Activated T-helper 1 cell treated with anti-CD3 and anti-CD28 coated beads, Interleukin-12 subunit alpha, Interleukin-12 subunit beta, Interleukin-2, Interleukin-4 antibody, amounts not matched to agents 30 ng/mL and 10 ng/mL and 1 ng/mL, durations not matched to agents 14 hours and 24 hours and 36 hours (primary cell): ENCODE measurements around the gene NEMP2. TPM values are rescaled to one million over a fixed set of nuclear protein-coding genes. Genes with fewer than 3 reads are reported as not detected.

ENCODE experiments used
- DNase-seq: peaks from one replicate; pipeline ENCODE4 v3.0.0; 2021; ENCODE audit warnings: low spot score
- H3K27ac Mint-ChIP-seq: one replicate; pipeline ENCODE4 v1.8.0; 2021; ENCODE audit warnings: mild to moderate bottlenecking, mixed read lengths
- H3K27me3 Mint-ChIP-seq: one replicate; pipeline ENCODE4 v1.8.0; 2022; ENCODE audit warnings: mild to moderate bottlenecking, moderate library complexity, mixed read lengths; ENCODE audit not compliant: insufficient read depth
- H3K36me3 Mint-ChIP-seq: one replicate; pipeline ENCODE4 v1.8.0; 2021; ENCODE audit warnings: low read depth, mixed read lengths
- H3K4me1 Mint-ChIP-seq: one replicate; pipeline ENCODE4 v1.8.0; 2021; ENCODE audit warnings: low read depth, mixed read lengths
- H3K4me3 Mint-ChIP-seq: one replicate; pipeline ENCODE4 v1.8.0; 2021; ENCODE audit warnings: mild to moderate bottlenecking, moderate library complexity, mixed read lengths
- H3K9me3 Mint-ChIP-seq: one replicate; pipeline ENCODE4 v1.8.0; 2021; ENCODE audit warnings: mixed read lengths
- intact Hi-C: fragments of 100-400 bp; cut with micrococcal nuclease; formaldehyde crosslinking; loops from one replicate; pipeline ENCODE4 v1.15.1; 2024
- total RNA-seq: library from RNA; stranded (reverse); gene quantifications from 2 replicates; pipeline ENCODE4 v1.2.3, GENCODE V29; 2022

The NEMP2 gene
- total RNA-seq, 1 donor from 2014 or later = 13.6 TPM

- intact Hi-C loops = no loop called here
- Mint-ChIP-seq H3K4me1 (peaks cover 35% of the 10 kb centered on the region), H3K36me3 (peaks cover 78% of the 10 kb centered on the region), H3K9me3 (peaks cover 27% of the 10 kb centered on the region), H3K27me3 (no peaks in the 10 kb centered on the region), H3K27ac (no peak overlapping the region), H3K4me3 (no peak overlapping the region)
- no peak for DNase-seq
These were observed 41.4 kb downstream of the NEMP2 start for GRCh38 chr2:190493095-190493494.

GRCh38 chr2:190490502-190490901, 44.0 kb downstream of the NEMP2 start:
- intact Hi-C loops = no loop called here
- H3K9me3 Mint-ChIP-seq = peaks cover 27% of the 10 kb centered on the region
- no peak overlapping the region for H3K27ac Mint-ChIP-seq
- no peaks in the 10 kb centered on the region for H3K27me3 Mint-ChIP-seq
- no peak for DNase-seq
- H3K4me1 Mint-ChIP-seq = peaks cover 29% of the 10 kb centered on the region
- H3K36me3 Mint-ChIP-seq = peaks cover 76% of the 10 kb centered on the region
- H3K4me3 Mint-ChIP-seq = no peak overlapping the region

- DNase-seq = no peak
- H3K9me3 Mint-ChIP-seq = peaks cover 27% of the 10 kb centered on the region
- H3K36me3 Mint-ChIP-seq = peaks cover 74% of the 10 kb centered on the region
- H3K27ac Mint-ChIP-seq = no peak overlapping the region
- H3K27me3 Mint-ChIP-seq = no peaks in the 10 kb centered on the region
- no peak overlapping the region for H3K4me3 Mint-ChIP-seq
- intact Hi-C loops = no loop called here
- peaks cover 19% of the 10 kb centered on the region for H3K4me1 Mint-ChIP-seq
These were observed 45.0 kb downstream of the NEMP2 start for GRCh38 chr2:190489475-190489874.

GRCh38 chr2:190488516-190489233, 45.8 kb downstream of the NEMP2 start:
- no peaks in the 10 kb centered on the region for H3K27me3 Mint-ChIP-seq
- peaks cover 11% of the 10 kb centered on the region for H3K4me1 Mint-ChIP-seq
- intact Hi-C loops = no loop called here
- no peak overlapping the region for H3K4me3 Mint-ChIP-seq
- H3K36me3 Mint-ChIP-seq = peaks cover 71% of the 10 kb centered on the region
- no peak for DNase-seq
- no peak overlapping the region for H3K27ac Mint-ChIP-seq
- H3K9me3 Mint-ChIP-seq = peaks cover 20% of the 10 kb centered on the region

GRCh38 chr2:190486037-190486623, 48.4 kb downstream of the NEMP2 start:
- intact Hi-C loops = no loop called here
- no peak for DNase-seq
- H3K27ac Mint-ChIP-seq = no peak overlapping the region
- peaks cover 8% of the 10 kb centered on the region for H3K4me1 Mint-ChIP-seq
- peaks cover 53% of the 10 kb centered on the region for H3K36me3 Mint-ChIP-seq
- H3K27me3 Mint-ChIP-seq = no peaks in the 10 kb centered on the region
- no peak overlapping the region for H3K4me3 Mint-ChIP-seq
- H3K9me3 Mint-ChIP-seq = no peaks in the 10 kb centered on the region

- H3K36me3 Mint-ChIP-seq = peaks cover 22% of the 10 kb centered on the region
- intact Hi-C loops = no loop called here
- no peak for DNase-seq
- H3K27me3 Mint-ChIP-seq = no peaks in the 10 kb centered on the region
- H3K27ac Mint-ChIP-seq = no peak overlapping the region
- H3K4me1 Mint-ChIP-seq = no peaks in the 10 kb centered on the region
- H3K4me3 Mint-ChIP-seq = no peak overlapping the region
- H3K9me3 Mint-ChIP-seq = no peaks in the 10 kb centered on the region
These were observed 52.1 kb downstream of the NEMP2 start for GRCh38 chr2:190482451-190482850.

- Mint-ChIP-seq H3K27ac (no peak overlapping the region), H3K9me3 (no peaks in the 10 kb centered on the region), H3K4me3 (no peak overlapping the region), H3K4me1 (no peaks in the 10 kb centered on the region), H3K36me3 (peaks cover 16% of the 10 kb centered on the region), H3K27me3 (no peaks in the 10 kb centered on the region)
- intact Hi-C loops = no loop called here
- no peak for DNase-seq
These were observed 53.2 kb downstream of the NEMP2 start for GRCh38 chr2:190481339-190481738.

- H3K27ac Mint-ChIP-seq = no peak overlapping the region
- peaks cover 13% of the 10 kb centered on the region for H3K36me3 Mint-ChIP-seq
- H3K27me3 Mint-ChIP-seq = no peaks in the 10 kb centered on the region
- intact Hi-C loops = no loop called here
- no peaks in the 10 kb centered on the region for H3K4me1 Mint-ChIP-seq
- H3K9me3 Mint-ChIP-seq = peaks cover 4% of the 10 kb centered on the region
- H3K4me3 Mint-ChIP-seq = no peak overlapping the region
- DNase-seq = no peak
These were observed 55.8 kb downstream of the NEMP2 start for GRCh38 chr2:190478572-190479195.

- no peak overlapping the region for H3K4me3 Mint-ChIP-seq
- no peaks in the 10 kb centered on the region for H3K27me3 Mint-ChIP-seq
- H3K9me3 Mint-ChIP-seq = peaks cover 12% of the 10 kb centered on the region
- DNase-seq = no peak
- H3K4me1 Mint-ChIP-seq = no peaks in the 10 kb centered on the region
- intact Hi-C loops = no loop called here
- H3K36me3 Mint-ChIP-seq = peaks cover 19% of the 10 kb centered on the region
- H3K27ac Mint-ChIP-seq = no peak overlapping the region
These were observed 56.7 kb downstream of the NEMP2 start for GRCh38 chr2:190477661-190478454.

GRCh38 chr2:190470256-190470826, 64.2 kb downstream of the NEMP2 start:
- Mint-ChIP-seq H3K36me3 (peaks cover 41% of the 10 kb centered on the region), H3K9me3 (peaks cover 20% of the 10 kb centered on the region), H3K4me1 (peaks cover 19% of the 10 kb centered on the region), H3K4me3 (no peak overlapping the region), H3K27me3 (no peaks in the 10 kb centered on the region), H3K27ac (no peak overlapping the region)
- intact Hi-C loops = no loop called here
- DNase-seq = no peak

GRCh38 chr2:190469771-190470170, 64.8 kb downstream of the NEMP2 start:
- intact Hi-C loops = no loop called here
- no peak for DNase-seq
- no peaks in the 10 kb centered on the region for H3K27me3 Mint-ChIP-seq

GRCh38 chr2:190468814-190469569, 65.5 kb downstream of the NEMP2 start:
- intact Hi-C loops = no loop called here
- H3K27ac Mint-ChIP-seq = no peak overlapping the region
- H3K4me3 Mint-ChIP-seq = no peak overlapping the region
- no peaks in the 10 kb centered on the region for H3K27me3 Mint-ChIP-seq
- H3K36me3 Mint-ChIP-seq = peaks cover 43% of the 10 kb centered on the region
- H3K9me3 Mint-ChIP-seq = peaks cover 20% of the 10 kb centered on the region
- peaks cover 19% of the 10 kb centered on the region for H3K4me1 Mint-ChIP-seq
- DNase-seq = no peak

More at GRCh38 chr2:190469771-190470170, 64.8 kb downstream of the NEMP2 start:
- Mint-ChIP-seq H3K27ac (no peak overlapping the region), H3K36me3 (peaks cover 39% of the 10 kb centered on the region), H3K9me3 (peaks cover 20% of the 10 kb centered on the region), H3K4me3 (no peak overlapping the region), H3K4me1 (peaks cover 19% of the 10 kb centered on the region)
